Activated CD8-positive, alpha-beta T cell treated with anti-CD3 and anti-CD28 coated beads for 36 hours (primary cell): ENCODE data around the gene COL25A1. TPM values are rescaled to one million over a fixed set of nuclear protein-coding genes. Genes with fewer than 3 reads are reported as not detected.
A peak's percentile ranks its signal among the peaks of the same experiment; 100 is the strongest.

Experiments used
- ATAC-seq: fragments of 200-7000 bp; cut with Tn5 transposase; one replicate; pipeline ENCODE4 v1.10.0; 2021; ENCODE audit warnings: mild to moderate bottlenecking, moderate library complexity
- CTCF ChIA-PET: fragments of 350-600 bp; sonication (Branson Sonifier 250); formaldehyde crosslinking; loops from one replicate; lab custom pipeline; 2021; ENCODE audit warnings: antibody characterized with exemption; lab: Charles Lee
- POLR2A ChIA-PET: fragments of 350-600 bp; sonication (Branson Sonifier 250); formaldehyde crosslinking; loops from one replicate; lab custom pipeline; 2021; ENCODE audit warnings: antibody characterized with exemption; lab: Charles Lee
- DNase-seq: peaks from one replicate; pipeline ENCODE4 v3.0.0-alpha.2; 2020
- H3K27ac Mint-ChIP-seq: one replicate; pipeline ENCODE4 v1.8.0; 2021; ENCODE audit warnings: mild to moderate bottlenecking, mixed read lengths
- H3K27me3 Mint-ChIP-seq: one replicate; pipeline ENCODE4 v1.8.0; 2021; ENCODE audit warnings: mixed read lengths
- H3K36me3 Mint-ChIP-seq: one replicate; pipeline ENCODE4 v1.8.0; 2021; ENCODE audit warnings: low read depth, mixed read lengths
- H3K4me1 Mint-ChIP-seq: one replicate; pipeline ENCODE4 v1.8.0; 2021; ENCODE audit warnings: low read depth, mixed read lengths
- H3K4me3 Mint-ChIP-seq: one replicate; pipeline ENCODE4 v1.8.0; 2021; ENCODE audit warnings: mild to moderate bottlenecking, moderate library complexity, mixed read lengths
- H3K9me3 Mint-ChIP-seq: one replicate; pipeline ENCODE4 v1.8.0; 2021; ENCODE audit warnings: mixed read lengths
- CTCF ChIP-seq: fragments of 200-600 bp; IDR thresholded peaks from one replicate; pipeline ENCODE4 v1.8.0; 2022; ENCODE audit warnings: antibody characterized with exemption, mild to moderate bottlenecking
- intact Hi-C: fragments of 100-400 bp; cut with micrococcal nuclease; formaldehyde crosslinking; loops from one replicate; pipeline ENCODE4 v1.10.0; 2022
- total RNA-seq, 2 experiments: library from RNA; stranded (reverse); gene quantifications; one replicate each; pipeline ENCODE4 v1.2.3, GENCODE V29; 2021

COL25A1 gene
- total RNA-seq, 2 experiments from 2014 or later: not detected

GRCh38 chr4:109294468-109295020 is 7.9 kb downstream of the COL25A1 start:
- no peak for TF ChIP-seq CTCF
- ChIA-PET POLR2A (no interaction called here), CTCF (interaction anchor here (1.4 to 2.3 kb wide), 3 partner anchors 11 to 142 kb away, joined by 3 to 6 read pairs (median 4); no protein-coding TSS in a partner anchor)
- no peak for ATAC-seq
- Mint-ChIP-seq H3K9me3 (no peaks in the 10 kb centered on the region), H3K27ac (no peak overlapping the region), H3K27me3 (peaks cover 22% of the 10 kb centered on the region), H3K4me1 (no peaks in the 10 kb centered on the region), H3K36me3 (no peaks in the 10 kb centered on the region), H3K4me3 (no peak overlapping the region)
- intact Hi-C loops: no loop called here
- no peak for DNase-seq

GRCh38 chr4:109294006-109294405 is 8.5 kb downstream of the COL25A1 start:
- H3K27ac Mint-ChIP-seq: no peak overlapping the region
- ChIA-PET POLR2A (no interaction called here), CTCF (interaction anchor here (1.6 to 2.3 kb wide), 2 partner anchors 16 to 142 kb away, joined by 3 to 6 read pairs; no protein-coding TSS in a partner anchor)
- ATAC-seq (peak; percentile 87), DNase-seq (peak; percentile 54)
- intact Hi-C loops: no loop called here
- TF ChIP-seq CTCF: peak; percentile 66
- H3K9me3 Mint-ChIP-seq: no peaks in the 10 kb centered on the region
- no peaks in the 10 kb centered on the region for H3K36me3 Mint-ChIP-seq
- no peak overlapping the region for H3K4me3 Mint-ChIP-seq
- peaks cover 19% of the 10 kb centered on the region for H3K27me3 Mint-ChIP-seq
- H3K4me1 Mint-ChIP-seq: no peaks in the 10 kb centered on the region

DNA sequence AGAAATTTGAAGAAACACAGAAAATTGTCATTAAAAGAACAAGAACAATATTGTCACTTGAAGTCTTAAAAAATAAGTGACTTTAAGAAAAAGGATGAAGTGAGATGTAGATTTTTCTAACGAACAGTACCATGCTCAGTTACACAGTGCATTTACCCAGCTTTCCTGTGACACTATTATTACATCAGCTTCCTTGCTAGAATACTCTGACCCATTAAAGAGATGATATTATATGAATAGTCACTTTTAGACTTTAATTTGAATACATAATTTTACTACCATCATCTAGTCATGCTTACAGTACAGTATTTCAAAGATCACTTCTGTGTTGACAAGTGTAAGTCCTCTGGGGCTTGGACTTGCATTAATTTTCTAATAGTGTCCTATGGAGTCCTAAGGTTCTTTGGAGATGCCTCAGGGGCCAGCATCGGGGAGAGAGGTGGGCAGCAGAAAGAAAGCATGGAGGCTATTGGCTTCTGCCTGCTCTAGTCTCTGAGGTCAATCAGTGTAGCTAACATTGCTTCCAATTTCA is 10.7 kb downstream of the COL25A1 start:
- H3K9me3 Mint-ChIP-seq: no peaks in the 10 kb centered on the region
- H3K27ac Mint-ChIP-seq: no peak overlapping the region
- ChIA-PET POLR2A (no interaction called here), CTCF (no interaction called here)
- intact Hi-C loops: no loop called here
- no peak for TF ChIP-seq CTCF
- ATAC-seq (no peak), DNase-seq (no peak)
- H3K36me3 Mint-ChIP-seq: no peaks in the 10 kb centered on the region
- H3K4me1 Mint-ChIP-seq: no peaks in the 10 kb centered on the region
- no peak overlapping the region for H3K4me3 Mint-ChIP-seq
- H3K27me3 Mint-ChIP-seq: peaks cover 11% of the 10 kb centered on the region

GRCh38 chr4:109290918-109291317 is 11.5 kb downstream of the COL25A1 start:
- ChIA-PET POLR2A (no interaction called here), CTCF (no interaction called here)
- no peak for DNase-seq
- Mint-ChIP-seq H3K9me3 (no peaks in the 10 kb centered on the region), H3K4me3 (no peak overlapping the region), H3K27me3 (peaks cover 6% of the 10 kb centered on the region), H3K4me1 (no peaks in the 10 kb centered on the region), H3K36me3 (no peaks in the 10 kb centered on the region), H3K27ac (no peak overlapping the region)
- ATAC-seq: no peak
- intact Hi-C loops: no loop called here
- no peak for TF ChIP-seq CTCF

GRCh38 chr4:109278594-109279031 is 23.8 kb downstream of the COL25A1 start:
- H3K4me3 Mint-ChIP-seq: no peak overlapping the region
- TF ChIP-seq CTCF: no peak
- no peaks in the 10 kb centered on the region for H3K36me3 Mint-ChIP-seq
- ChIA-PET POLR2A (no interaction called here), CTCF (interaction anchor here (1.3 to 2.3 kb wide), 2 partner anchors 15 to 20 kb away, joined by 6 to 7 read pairs; no protein-coding TSS in a partner anchor)
- DNase-seq (no peak), ATAC-seq (peak; percentile 68)
- H3K4me1 Mint-ChIP-seq: peaks cover 15% of the 10 kb centered on the region
- peaks cover 8% of the 10 kb centered on the region for H3K27me3 Mint-ChIP-seq
- intact Hi-C loops: no loop called here
- no peak overlapping the region for H3K27ac Mint-ChIP-seq
- no peaks in the 10 kb centered on the region for H3K9me3 Mint-ChIP-seq
